NCI-H2029 treated with DMSO at 0.1 percent for 48 hours (cell line): ENCODE measurements around the gene SAMD8.
A peak's percentile ranks its signal among the peaks of the same experiment; 100 is the strongest.

Experiments used
- DNase-seq: peaks from one replicate; lab custom pipeline; 2025; lab: John Stamatoyannopoulos, UW

SAMD8 gene

DNA sequence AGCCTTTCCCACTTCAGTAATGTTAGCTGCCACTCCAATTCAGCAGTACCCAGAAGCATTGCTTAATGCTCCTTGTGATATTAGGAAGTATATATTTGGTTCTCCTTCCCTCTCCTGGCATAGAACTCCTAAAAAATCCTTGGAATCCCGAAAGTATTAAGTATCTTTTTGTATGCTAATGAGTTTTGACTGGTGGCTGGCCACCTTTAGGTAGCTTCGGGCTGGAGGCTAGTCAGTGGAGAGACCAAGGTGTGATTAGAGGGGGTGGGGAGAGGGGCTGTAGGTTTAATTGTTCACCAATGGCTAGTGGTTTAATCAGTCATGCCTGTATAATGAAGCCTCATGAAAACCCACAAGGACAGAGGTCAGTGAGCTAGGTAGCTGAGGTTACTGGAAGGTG lies 112.1 kb downstream of the SAMD8 start:
- DNase-seq: no peak

DNA sequence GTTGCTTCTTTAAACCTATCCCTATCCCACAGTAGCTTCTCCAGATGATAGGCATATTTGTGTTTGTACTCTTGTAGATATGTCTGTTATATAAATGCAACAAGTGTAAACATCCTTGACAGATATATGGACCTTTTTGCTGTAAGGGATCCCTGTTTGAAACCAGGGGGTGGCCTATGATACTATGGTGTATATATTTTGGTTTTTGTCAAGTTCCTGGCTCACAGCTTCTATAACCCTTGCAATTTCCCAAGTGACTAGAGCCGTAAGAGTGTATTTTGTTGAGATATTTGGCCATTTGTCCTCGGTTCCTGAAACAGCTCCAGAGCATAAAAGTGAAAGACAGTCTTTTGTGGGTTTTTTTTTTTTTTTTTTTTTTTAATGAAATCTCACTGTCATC lies 114.6 kb downstream of the SAMD8 start:
- no peak for DNase-seq

DNA sequence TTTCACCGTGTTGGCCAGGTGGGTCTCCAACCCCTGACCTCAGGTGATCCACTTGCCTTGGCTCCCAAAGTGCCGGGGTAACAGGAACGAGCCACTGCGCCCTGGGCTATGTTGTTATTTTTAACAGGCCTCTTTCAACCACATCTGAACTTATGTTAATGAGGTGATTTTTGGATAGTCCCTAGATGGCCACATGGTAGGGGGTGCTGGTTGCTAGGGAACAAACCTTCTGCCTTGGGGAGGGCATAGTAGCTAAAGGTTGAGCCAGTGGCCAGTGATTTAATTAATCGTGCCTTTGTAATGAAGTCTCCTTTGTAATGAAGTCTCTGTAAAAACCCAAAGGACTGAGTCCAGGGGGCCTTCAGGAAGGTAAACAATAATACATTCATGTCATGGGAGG lies 115.2 kb downstream of the SAMD8 start:
- no peak for DNase-seq

DNA sequence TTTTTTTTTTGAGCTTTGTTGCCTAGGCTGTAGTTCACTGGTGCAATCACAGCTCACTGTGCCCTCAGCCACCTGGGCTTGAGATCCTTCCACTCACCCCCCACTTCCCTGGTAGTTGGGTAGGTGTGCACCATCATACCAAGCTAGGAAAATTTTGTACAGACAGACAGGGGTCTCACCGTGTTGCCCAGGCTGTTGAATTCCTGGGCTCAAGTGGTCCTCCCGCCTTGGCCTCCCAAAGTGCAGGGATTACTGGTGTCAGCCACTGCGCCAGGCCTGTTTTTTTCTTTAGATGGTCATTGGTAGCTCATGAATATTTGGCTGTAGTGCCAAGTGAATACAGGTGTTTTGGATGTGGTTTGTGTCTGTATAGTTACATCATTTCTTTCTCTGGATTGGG lies 116.8 kb downstream of the SAMD8 start:
- DNase-seq: no peak

DNA sequence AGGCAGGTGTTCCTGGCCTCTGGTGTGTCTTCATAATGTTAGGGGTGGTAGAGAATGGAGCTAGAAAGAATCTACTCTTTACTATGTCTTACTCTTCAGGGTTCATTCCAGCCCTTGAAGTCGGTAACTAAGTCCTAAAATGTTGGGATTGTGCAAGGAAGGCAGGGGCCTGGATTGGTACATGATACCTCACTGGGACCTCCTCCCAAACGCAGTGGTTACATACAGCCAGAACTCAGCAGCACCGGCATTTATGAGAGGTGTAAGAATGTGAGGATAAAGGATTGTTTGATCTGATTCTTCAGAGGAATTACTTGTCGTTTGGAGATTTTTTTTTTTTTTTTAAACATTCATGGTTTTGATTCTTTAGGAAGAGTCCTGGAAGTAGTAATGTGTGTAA lies 117.4 kb downstream of the SAMD8 start:
- DNase-seq: no peak

DNA sequence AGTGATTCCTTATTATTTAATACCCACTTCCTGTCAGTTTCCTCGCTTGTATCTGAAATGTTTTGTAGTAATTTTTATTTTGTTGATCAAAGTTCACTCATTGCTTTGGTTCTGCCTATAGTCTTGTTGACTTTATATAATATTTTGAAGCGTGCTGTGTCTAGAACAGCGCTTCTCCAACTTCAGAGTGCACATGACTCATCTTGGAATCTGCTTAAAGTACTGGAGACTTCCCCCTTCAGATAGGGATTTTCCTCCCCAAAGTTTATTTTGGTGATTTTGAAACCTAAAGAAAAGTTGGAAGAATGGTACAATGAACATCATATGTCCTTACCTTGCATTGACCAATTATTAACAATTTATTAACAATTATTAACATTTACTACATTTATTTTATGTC lies 118.5 kb downstream of the SAMD8 start:
- no peak for DNase-seq

DNA sequence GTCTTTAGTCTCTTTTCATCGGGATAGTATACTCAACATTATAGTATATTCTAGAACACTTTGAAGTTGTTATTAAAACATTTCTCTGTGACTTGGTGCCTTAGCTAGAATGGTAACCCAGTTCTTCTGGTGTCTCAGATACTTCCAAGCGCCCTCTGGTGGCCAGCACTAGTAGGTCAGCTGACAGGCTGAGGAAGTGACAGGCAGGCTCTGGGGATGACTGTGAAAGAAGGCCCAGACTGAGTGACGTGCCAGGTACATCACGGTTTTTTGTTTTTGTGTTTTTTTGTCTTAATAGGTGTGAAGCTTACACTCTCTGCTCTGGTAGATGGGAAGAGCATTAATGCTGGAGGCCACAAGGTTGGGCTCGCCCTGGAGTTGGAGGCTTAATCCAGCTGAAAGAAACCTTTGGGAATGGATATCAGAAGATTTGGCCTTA lies 119.2 kb downstream of the SAMD8 start:
- DNase-seq: peak; percentile 22
